HG03064 (cell line): Measurements from ENCODE around the gene SGIP1.
"Not testable (repeated sequence)": the region's sequence is repeated elsewhere in the genome, so short reads cannot be mapped to it uniquely, and the experiment has no call there.

Source experiments
- ATAC-seq: cut with Tn5 transposase; IDR thresholded peaks from one replicate; pipeline ENCODE4 v1.9.1; 2021; ENCODE audit warnings: low read depth; ENCODE audit not compliant: unreplicated experiment

Gene SGIP1

GRCh38 chr1:66550243-66550642 is 16.3 kb downstream of the SGIP1 start:
- no peak for ATAC-seq

DNA sequence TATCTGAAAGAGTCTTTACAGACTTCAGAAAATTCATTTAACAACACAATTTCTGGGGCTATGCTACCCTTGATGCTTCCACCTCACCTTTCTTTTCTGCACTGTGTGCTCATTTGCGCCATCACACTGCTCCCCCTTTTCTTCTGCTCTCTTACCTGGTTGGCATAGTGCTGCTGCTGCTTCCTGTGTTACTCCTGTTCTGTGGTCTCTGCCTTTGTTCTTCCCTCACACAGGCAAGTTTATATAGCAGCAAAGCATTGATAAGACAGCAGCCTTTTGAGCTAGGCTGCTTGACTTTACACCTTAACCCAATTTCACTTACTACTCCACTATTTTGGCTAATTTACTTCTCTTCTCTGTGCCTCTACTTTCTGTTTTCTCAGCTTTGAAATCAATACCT is 18.3 kb downstream of the SGIP1 start:
- no peak for ATAC-seq

DNA sequence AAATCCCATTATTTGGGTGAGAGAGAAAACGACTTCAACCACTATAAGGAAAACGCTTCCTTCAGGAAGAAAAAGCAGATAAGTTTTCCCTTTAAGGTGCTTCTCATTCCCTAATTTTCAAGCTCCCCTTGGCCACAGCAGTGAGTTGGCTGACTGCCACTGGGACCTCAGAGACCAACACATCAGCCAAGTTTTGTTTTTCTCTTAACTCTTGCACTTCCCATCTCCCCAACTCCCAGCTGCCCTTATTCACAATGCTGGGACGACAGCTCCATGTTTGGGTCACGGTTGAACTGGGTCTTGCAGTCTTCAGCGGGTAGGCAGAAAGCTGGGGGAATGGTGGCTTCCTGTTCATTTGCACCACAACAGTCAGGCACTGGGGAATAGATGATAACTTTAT is 18.9 kb downstream of the SGIP1 start:
- no peak for ATAC-seq

DNA sequence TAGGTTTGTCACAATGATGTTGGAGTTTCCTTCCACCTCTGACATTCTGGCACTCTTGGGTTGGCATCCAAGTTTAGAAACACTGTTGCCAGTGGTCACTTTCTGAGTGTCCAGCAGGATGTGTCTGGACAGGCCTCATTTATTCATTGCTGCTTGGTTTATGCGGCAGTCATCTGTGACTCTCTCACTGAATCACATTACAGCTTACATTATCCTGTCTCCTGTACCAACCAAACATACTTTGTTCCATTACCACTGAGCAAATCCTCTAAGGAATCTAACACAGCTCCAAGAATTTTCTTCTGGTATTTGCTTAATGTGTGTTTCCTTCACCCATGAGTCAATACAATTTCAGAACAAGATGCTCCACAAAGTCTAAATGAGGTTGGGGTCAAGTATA is 19.9 kb downstream of the SGIP1 start:
- ATAC-seq, result no peak

DNA sequence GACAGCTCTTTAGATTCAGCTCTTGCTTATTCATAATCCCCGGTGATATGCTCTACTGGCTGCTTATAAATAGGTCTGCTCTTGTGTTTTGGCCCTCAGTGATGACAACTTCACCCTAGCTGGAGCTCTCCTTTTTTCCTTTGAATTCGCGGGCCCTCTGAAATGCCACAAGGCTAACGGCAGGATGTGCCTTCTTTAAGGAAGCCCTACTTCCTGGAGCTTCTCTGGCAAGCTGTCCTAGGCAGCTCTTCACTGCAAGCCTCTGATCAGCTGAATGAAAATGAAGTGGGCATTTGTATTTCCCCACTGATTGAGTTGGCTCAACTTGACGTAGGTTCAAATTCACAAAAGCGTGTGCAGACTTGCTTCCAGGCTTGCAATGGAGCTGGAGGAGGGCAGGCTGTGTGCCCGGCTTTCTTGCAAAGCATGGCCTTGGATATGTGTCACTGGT is 22.2 kb downstream of the SGIP1 start:
- no peak for ATAC-seq

- ATAC-seq, result no peak
These were observed 23.2 kb downstream of the SGIP1 start for GRCh38 chr1:66557157-66557556.

DNA sequence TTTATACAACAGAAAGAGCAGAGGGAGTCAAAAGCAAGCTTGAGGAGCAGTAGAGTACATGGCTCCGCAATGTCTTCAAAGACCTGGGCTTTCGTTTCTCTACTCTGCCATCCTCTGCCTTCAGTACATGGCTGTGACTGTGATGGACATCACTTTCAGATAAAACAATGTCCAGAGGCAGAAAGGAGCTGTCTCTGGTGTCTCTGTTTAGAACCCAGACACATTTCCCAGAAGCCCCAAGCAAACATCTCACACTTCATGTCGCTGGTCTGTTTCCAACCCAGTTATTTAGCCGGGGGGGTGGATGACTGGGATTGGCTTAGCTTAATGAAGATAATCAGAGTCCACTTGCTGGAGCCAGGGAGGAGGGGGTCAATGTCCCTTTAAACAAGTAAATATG is 25.6 kb downstream of the SGIP1 start:
- ATAC-seq, result no peak

DNA sequence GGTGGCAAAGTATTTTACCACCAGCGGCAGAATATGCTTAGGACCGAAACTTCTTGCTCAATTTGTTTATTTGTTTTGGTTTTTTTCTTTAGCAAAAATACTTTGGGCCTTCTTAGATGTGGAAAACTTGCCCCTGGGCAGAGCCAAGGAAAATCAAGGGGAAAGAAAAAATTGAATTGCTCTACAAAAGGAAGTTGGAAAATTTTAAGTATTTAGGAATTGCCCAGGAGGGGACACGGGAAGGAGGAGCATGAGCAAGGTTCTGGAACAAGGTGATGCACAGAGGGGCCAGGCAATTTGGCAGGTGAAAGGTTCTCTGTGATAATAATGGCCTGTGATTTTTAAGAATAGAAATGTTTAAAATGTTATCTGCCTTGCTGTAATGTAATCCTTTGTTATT is 28.6 kb downstream of the SGIP1 start:
- ATAC-seq, result no peak

DNA sequence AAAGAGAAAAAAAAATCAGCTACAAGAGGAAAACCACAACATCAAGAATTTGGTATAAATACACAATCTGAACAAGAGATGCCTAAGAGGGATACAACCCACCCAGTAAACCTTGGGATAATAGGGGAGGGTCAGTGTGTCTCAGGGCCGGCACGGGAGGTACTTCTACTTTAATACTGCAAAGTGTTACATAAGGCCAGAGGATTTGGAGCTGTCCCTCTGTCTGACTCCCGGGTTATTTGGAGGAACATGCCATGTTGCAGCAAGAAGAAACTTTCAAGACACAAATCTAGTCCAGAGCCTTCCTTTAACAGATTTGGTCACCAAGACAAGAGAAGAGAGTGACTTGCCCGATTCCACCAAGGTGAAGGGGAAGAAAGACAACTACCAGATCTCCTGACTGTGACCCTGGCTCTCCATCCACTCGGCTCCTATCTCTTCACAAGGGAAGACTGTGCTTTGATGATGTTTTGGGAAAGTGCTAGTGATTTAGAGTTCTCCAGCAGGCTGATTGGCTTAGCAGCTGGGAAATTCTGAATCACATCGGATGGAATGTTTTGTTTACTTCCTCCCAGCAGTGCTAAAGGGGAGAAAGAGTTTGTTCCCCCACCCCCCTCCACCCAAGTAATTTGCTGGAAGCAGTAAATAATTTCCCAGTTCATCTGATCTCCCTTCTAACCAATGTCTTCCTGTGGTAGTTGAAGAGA is 29.3 kb downstream of the SGIP1 start:
- ATAC-seq, result no peak

DNA sequence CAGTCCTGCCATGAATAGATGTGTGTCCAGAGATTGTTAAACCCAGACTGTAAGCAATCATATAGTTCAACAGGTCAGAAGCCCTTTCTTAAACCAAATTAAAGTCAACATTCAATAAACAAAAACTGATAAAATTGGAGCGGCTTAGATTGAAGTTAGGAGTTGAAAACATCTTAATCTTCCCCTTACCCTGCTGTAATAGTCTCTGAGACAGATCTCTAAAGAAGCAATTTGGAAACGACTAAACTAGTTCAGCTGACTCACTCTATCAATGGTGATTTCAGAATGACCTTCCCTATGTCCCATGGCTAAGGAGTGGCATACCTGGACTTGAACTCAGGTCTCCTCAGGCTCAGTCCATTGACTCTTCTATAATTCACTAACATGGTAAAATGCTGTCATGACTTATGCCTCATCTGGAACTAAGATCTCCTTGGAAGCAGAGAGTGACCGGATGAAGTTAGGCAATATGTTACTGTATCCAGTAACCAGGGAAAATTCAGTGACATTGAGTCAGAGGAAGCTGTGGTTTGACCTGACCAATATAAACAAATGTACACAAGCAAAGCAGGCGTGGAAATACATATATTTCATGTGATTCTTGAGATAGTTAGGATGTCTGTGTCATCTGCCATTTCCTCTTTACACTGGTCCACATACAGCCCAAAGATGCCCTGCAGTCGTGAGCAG is 30.1 kb downstream of the SGIP1 start:
- ATAC-seq, result no peak

DNA sequence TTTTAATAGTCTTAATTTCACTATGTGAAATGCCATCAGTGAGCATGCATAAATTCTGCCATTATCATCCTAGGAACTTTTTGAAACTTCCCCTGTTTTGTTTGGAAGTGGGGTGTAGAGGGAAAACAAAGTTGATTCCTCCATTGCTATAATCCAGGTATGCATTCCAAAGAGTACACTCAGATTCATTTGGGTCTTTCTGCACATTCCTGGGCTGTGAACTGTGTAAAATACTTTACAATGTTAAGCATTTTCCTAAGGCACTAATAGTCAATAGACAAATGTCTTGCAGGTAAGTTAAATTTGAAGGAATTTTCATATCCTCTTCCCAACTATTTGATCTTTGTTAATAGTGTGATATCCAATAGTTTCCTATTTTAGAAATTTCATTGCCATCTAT is 36.2 kb downstream of the SGIP1 start:
- ATAC-seq, result no peak

- no peak for ATAC-seq
These were observed 37.8 kb downstream of the SGIP1 start for GRCh38 chr1:66571789-66572188.

DNA sequence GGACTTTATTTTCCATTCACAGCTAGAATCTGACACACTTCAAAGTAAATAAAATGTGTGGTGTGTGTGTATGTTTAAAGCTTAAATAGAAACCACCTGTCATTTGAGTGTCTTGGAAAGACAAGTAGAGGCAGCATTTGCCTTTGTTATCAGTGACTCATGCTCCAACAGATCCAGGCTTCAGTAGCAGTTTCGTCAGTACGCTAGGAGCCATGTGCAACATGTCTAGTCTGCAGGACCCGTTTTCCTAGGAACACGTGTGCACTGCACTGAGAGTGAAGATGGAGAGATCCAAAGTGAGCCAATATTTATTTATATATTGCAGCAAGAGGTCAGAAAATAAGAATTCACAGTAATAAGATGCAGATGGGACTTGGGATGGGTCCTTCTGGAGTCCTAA is 41.8 kb downstream of the SGIP1 start:
- no peak for ATAC-seq

DNA sequence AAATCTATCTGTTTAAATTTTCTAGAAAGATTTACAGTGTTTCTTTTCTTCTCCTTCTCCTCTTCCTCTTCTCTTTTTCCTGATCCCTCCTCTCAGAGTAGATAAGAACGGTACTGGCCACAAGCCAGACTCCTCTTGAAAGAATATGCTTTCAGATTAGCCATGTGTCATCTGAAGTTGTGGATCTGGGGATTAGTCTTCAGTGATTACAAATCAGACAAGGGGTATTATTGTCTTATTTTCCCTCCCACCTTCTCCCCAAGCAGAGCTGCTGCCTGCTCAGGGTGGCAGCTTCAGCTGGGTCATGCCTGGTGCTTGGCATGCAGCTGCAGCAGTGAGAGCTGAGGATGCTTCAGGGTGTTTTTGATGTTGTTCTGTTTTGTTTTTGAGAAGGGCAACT is 42.7 kb downstream of the SGIP1 start:
- ATAC-seq, result no peak

DNA sequence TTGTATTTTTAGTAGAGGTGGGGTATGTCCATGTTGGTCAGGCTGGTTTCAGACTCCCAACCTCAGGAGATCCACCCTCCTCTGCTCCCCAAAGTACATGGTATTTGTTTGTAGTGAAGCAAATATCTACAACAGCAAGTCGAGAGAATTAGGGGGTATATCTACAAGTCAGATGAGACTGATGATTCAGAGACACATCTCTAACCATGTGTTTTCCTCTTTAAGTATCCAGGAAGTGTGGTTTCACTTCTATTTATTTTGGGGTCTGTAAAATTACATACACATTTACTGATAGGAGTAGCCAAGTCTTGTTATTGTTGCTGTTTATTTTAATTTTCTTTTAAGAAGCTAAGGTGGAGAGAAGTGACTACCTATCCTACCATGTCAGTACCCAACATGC is 44.9 kb downstream of the SGIP1 start:
- no peak for ATAC-seq

- ATAC-seq, result no peak
These were observed 46.1 kb downstream of the SGIP1 start for GRCh38 chr1:66580081-66580480.

DNA sequence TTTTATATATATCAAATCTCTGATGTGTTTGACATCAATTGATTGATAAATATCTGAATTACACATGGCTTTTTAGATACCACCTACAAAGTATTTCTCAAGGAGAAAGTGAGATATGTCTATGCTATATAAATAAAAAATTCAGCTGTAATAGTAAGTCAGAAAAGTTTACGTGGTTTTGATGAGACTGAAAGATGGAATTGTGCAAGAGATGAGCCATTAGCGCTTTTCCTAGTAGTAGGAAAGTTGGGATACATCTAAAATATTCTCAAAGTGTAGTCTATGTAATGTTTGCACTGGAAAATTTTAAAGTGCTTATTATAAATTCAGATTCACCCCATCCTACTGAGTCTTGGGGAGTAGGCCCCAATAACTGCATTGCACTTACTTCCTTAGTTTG is 49.1 kb downstream of the SGIP1 start:
- ATAC-seq, result no peak

- no peak for ATAC-seq
These were observed 51.0 kb downstream of the SGIP1 start for GRCh38 chr1:66585002-66585401.

- ATAC-seq, result no peak
These were observed 55.4 kb downstream of the SGIP1 start for GRCh38 chr1:66589326-66589725.

DNA sequence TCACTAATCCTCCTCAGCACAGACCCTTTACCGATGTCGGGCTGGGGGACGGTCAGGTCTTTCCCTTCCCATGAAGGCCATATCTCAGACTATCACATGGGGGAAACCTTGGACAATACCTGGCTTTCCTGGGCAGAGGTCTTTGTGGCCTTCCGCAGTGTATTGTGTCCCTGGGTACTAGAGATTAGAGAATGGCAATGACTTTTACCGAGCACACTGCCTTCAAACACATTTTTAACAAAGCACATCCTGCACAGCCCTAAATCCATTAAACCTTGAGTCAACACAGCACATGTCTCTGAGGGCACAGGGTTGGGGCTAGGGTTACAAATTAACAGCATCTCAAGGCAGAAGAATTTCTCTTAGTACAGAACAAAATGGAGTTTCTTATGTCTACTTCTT is 58.2 kb downstream of the SGIP1 start:
- ATAC-seq, result not testable (repeated sequence)

DNA sequence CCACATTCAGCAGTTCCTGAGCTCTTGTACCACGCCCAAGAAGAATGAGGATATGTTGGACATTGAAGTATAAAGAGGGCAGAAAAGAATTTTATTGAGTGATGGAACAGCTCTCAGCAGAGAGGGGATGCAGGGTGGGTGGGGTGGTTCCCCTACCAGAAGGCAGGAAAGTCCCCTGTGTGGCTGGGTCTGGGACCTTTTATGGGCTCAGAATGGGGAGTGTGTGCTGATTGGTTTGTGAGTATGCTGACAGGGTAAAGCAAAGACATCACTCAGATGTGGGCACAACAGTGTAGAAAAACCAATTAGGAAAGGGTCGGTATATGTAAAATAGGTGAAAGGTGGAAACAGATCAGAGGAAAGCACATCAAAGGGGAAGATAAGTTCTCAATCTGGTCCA is 62.2 kb downstream of the SGIP1 start:
- ATAC-seq, result no peak

DNA sequence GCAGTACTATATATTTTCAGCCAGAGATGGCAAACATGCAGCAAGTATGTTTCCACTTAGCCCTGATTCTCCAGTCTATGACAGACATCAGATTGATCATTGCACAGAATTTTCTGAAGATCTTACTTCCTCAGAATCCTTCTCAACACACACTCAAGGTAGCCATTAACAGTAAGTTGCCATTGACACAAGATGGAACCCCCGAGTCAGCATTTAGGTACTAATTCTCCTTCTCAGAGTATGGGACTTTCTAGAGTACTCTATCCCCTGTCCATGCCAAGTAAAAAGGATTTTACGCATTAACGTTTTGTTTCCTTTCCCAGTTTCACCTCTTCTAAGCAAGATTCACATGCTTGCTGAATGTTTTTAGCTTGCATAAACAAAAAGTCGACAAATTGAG is 63.5 kb downstream of the SGIP1 start:
- ATAC-seq, result no peak
